ENCODE results near the gene MISP3.

MISP3 gene

DNA sequence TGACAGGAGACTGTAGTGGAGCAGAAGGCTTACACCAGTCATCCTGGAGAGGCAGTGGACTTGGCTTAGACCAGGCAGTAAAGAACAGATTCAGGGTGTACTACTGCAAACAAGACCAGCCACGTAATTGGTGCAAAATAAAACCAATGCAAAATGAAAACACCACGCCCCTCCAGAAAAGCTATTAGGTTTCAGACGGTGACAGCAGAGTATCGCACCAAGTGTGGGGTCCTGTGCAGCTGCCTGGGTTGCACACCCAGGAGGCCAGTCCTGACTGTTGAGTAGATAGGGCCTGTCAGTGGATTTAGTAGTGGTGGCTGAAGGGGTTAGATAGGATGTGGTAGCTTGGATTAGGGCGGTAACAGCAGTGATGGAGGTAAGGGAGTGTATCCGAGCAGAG, 50.3 kb downstream of the MISP3 start:
- DNase-seq (ENCODE audit: low spot score), result no peak

All from AG08396 (cell line).